CD4-positive, alpha-beta T cell treated with Interleukin-17A for 4 hours (primary cell): ENCODE measurements around the gene CP.
"Not testable (repeated sequence)": the region's sequence is repeated elsewhere in the genome, so short reads cannot be mapped to it uniquely, and the experiment has no call there.

Experiments
- DNase-seq: peaks from one replicate; pipeline ENCODE4 v3.0.0-alpha.2; 2020; ENCODE audit warnings: mixed read lengths

Gene CP

DNA sequence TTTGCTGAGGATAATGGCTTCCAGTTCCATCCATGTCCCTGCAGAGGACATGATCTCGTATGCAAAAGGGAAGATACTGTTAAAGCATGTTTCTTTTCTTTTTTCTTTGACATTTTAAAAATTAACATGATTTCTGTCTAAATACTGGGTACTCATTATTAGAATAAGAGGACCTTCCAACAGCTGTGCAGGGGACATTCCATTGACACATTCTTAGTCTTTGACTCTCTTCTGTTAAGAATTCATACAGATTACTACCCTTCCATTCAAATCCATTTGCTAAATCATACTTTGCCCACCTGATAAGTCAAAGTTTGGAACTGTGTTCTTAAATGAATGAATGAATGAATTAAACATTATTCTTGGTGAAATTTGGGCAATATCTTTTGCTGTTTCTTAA is 5.1 kb upstream of the CP start:
- DNase-seq: no peak

DNA sequence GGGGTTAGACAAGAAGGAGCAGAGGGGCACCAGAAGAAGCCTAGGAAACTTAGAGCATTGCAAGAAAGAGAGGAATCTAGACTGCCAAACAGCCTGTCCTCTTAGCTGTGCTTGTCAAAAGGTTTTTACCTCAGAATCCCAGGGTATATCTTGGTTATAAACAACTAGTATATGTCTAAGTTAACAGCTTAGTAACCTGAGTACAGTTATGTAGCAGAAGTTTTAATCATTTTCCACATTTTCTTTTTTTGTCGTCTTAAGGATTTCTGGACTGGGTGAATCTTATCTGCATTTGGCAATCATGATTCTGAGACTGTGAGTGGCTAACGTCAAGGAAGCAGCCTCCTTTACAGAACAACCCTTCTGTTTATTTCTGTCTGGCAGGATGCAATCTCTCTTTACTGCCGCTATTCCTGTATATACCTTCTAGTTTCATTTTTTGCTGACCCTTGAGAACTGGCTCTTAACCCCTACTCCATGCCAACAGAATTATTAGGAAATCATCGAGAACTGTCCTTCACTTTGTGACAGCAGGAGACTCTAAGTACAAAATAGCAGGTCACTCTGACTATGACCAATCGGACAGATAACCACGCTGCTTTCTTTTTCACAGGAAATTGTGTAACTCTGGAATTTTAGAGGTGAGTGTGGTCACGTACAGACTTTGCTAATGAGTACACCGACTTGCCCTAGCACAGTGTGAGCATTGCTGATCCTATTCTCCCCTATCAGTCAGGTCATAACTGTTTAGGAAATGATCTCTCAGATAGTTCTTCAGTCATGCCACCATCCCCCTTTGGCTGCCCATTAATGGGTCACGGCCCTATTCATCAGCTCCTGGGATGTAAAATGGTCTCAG is 3.3 kb upstream of the CP start:
- DNase-seq: no peak

GRCh38 chr3:149223461-149223820 is 1.8 kb upstream of the CP start:
- DNase-seq: no peak

- not testable (repeated sequence) for DNase-seq
These were observed 2.1 kb downstream of the CP start for GRCh38 chr3:149219380-149220121.

- DNase-seq: no peak
These were observed 4.3 kb downstream of the CP start for GRCh38 chr3:149217347-149217746.

- no peak for DNase-seq
These were observed 5.3 kb downstream of the CP start for GRCh38 chr3:149216193-149216869.

- no peak for DNase-seq
These were observed 6.1 kb downstream of the CP start for GRCh38 chr3:149215515-149215914.

- DNase-seq: no peak
These were observed 6.9 kb downstream of the CP start for GRCh38 chr3:149214702-149215101.

- no peak for DNase-seq
These were observed 9.2 kb downstream of the CP start for GRCh38 chr3:149212386-149212785.

DNA sequence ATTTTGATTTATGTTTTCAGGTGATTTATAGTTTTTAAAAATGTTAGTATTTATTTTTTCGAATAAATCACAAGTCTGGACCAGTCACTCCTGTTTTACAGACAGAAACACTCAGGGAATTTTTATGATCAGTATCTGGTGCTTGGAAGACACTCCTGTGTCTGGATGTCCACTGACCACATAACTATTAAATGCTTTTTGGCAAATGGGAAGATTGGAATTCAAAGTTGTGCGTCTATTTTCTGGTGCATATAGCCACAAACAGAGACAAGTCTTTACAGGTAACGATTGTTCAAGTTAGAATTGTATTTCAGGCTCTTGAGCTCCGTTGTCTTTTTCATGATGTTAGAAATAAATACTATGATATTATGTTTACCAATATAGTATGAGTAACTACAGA is 12.2 kb downstream of the CP start:
- no peak for DNase-seq

DNA sequence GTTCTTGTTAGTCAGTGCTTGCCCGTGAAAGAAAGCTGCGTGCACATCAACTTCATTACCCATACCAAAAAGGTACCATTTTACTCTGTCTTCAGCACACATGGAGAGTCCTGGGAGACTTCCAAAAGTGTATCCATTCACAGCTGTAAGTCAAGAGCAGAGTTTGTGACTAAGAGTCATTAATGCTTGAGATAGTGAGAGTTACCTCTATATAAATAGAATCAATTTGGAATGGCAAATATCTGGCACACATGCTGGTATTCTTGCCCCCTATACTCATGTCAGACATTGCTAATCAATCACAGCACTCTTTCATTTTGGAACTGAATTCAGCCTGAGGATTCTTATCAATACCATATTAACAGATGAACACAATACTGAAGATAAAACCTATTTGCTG is 14.2 kb downstream of the CP start:
- no peak for DNase-seq

- no peak for DNase-seq
These were observed 17.1 kb downstream of the CP start for GRCh38 chr3:149204390-149204991.

- DNase-seq: no peak
These were observed 17.9 kb downstream of the CP start for GRCh38 chr3:149203758-149204157.

- DNase-seq: no peak
These were observed 22.2 kb downstream of the CP start for GRCh38 chr3:149199474-149199873.

DNA sequence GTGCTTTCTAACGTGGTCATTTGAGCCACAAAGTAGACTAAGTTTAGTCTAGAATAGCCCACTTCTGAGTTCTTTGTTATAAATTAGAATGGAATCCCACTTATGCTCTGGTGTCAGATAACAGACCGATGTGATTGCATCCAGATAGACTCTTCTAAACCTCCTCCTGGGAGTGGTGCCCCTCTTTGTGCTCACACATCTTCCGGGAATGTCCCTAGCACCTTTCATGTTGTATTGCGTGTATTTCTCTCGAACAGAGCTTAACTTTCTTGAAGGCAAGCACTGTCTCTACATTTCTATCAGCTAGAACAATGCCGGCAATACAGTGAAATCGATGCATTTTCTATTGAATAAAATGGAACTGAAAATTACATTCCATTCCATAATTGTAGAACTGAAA is 23.0 kb downstream of the CP start:
- no peak for DNase-seq

DNA sequence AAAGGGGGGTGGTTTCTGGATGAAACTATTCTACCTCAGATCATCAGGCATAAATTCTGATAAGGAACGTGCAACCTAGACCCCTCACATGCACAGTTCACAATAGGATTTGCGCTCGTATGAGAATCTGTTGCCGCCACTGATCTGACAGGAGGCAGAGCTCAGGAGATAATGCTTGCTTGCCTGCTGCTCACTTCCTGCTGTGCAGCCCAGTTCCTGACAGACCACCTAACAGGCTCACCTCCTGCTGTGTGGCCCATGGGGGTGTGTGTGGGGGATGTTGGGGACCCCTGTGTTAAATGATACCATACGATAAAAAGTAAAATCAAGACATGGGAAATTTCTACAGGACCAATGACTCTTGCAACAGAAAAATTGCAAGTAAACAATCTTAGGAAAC is 24.0 kb downstream of the CP start:
- no peak for DNase-seq

GRCh38 chr3:149196805-149197592 is 24.6 kb downstream of the CP start:
- DNase-seq: not testable (repeated sequence)

- no peak for DNase-seq
These were observed 26.4 kb downstream of the CP start for GRCh38 chr3:149195221-149195620.

GRCh38 chr3:149188494-149188893 is 33.1 kb downstream of the CP start:
- no peak for DNase-seq

DNA sequence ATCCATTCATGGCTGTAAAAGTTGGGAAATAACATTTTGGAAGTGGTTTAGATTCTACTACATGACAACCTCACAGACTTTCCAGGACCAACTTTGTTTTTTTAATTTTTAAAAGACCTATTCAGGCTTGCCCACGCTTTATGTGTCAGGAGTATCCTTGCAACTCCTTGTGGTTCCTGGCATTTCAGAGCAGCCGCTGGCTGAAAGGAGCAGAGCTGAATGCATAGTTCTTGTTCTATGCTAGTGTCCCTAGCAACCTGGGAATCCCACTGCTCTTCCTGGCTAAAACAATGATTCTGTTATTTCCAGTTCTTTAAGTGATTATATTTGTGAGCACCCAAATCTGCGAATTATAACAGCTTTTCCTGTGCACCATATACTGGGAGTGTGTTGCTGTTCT is 34.9 kb downstream of the CP start:
- no peak for DNase-seq

DNA sequence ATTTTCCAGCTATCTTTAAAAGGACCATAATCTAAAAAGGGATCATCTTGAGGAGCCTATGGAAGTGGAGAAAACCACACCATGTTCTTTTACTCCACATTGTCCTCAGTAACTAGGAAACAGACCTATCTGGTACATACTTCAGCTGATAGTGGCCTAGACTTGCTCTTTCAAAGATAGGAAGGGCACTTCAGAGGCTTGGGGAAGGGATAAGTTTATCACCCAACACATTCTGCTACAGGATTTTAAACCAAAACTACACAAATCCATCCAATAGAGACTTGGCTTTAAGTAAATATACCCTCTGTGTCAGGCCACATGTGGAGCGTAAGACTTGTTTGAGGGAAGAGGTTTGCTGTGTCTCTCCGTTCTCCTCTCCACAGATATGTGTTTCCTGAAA is 35.4 kb downstream of the CP start:
- no peak for DNase-seq

GRCh38 chr3:149181182-149181581 is 40.4 kb downstream of the CP start:
- no peak for DNase-seq
